A673 (cell line): ENCODE measurements around the gene SUSD6. TPM values are rescaled to one million over a fixed set of nuclear protein-coding genes. Genes with fewer than 3 reads are reported as not detected.

ENCODE experiments used
- BruUV-seq: library from RNA; stranded (reverse); fragments of 400-500 nt; replicated peaks from 2 replicates; lab custom pipeline; 2021; lab: Mats Ljungman, UMichigan
- CTCF ChIA-PET: fragments of 300-600 bp; sonication (Branson Sonifier 250); formaldehyde crosslinking; loops from one replicate; lab custom pipeline; 2022; ENCODE audit warnings: antibody characterized with exemption; lab: Charles Lee
- POLR2A ChIA-PET: fragments of 300-600 bp; sonication (Branson Sonifier 250); formaldehyde crosslinking; loops from one replicate; lab custom pipeline; 2022; ENCODE audit warnings: antibody characterized with exemption; ENCODE audit not compliant: low non-redundant PET; lab: Charles Lee
- DNase-seq: peaks from one replicate; pipeline ENCODE4 v3.0.0-alpha.2; 2015; ENCODE audit warnings: low spot score
- H3K27ac ChIP-seq: fragments of 200-600 bp; sonication (generic); 2 replicates; pipeline ENCODE4 v1.5.1; 2016; ENCODE audit warnings: mixed run types, low read depth, mild to moderate bottlenecking, mixed read lengths, antibody characterized with exemption, low read length; ENCODE audit not compliant: poor library complexity, severe bottlenecking
- H3K27me3 ChIP-seq: fragments of 200-600 bp; sonication (generic); replicated peaks from 2 replicates; pipeline ENCODE4 v1.6.1; 2017; ENCODE audit warnings: mixed run types, low read depth, mild to moderate bottlenecking, mixed read lengths, antibody characterized with exemption, low read length; ENCODE audit not compliant: insufficient read depth, poor library complexity
- H3K36me3 ChIP-seq: fragments of 200-600 bp; sonication (generic); 2 replicates; pipeline ENCODE4 v1.6.1; 2016; ENCODE audit warnings: mixed run types, mild to moderate bottlenecking, mixed read lengths, antibody characterized with exemption, low read length; ENCODE audit not compliant: insufficient read depth, poor library complexity, severe bottlenecking
- H3K4me1 ChIP-seq: fragments of 200-600 bp; sonication (generic); 2 replicates; pipeline ENCODE4 v1.6.1; 2017; ENCODE audit warnings: mixed run types, mild to moderate bottlenecking, mixed read lengths, antibody characterized with exemption, low read length; ENCODE audit not compliant: insufficient read depth, poor library complexity, severe bottlenecking
- H3K4me3 ChIP-seq: fragments of 200-600 bp; sonication (generic); 2 replicates; pipeline ENCODE4 v1.5.1; 2016; ENCODE audit warnings: low read depth, mixed run types, mild to moderate bottlenecking, mixed read lengths, low read length; ENCODE audit not compliant: poor library complexity, severe bottlenecking
- H3K9me3 ChIP-seq: fragments of 200-600 bp; sonication (generic); 2 replicates; pipeline ENCODE4 v1.6.1; 2016; ENCODE audit warnings: mixed run types, low read depth, mild to moderate bottlenecking, mixed read lengths, antibody characterized with exemption, low read length; ENCODE audit not compliant: poor library complexity, severe bottlenecking
- CTCF ChIP-seq: fragments of 300-800, 200-600 bp; sonication (generic); conservative IDR thresholded peaks from 2 replicates; pipeline ENCODE4 v1.5.1; 2017; ENCODE audit warnings: low read depth, mild to moderate bottlenecking, antibody characterized with exemption, low read length, moderate library complexity, mixed read lengths
- EZH2 ChIP-seq: fragments of 200-600 bp; sonication (generic); IDR thresholded peaks from 2 replicates; pipeline ENCODE4 v1.6.1; 2017; ENCODE audit warnings: borderline replicate concordance, low read depth, mild to moderate bottlenecking, mixed read lengths, antibody characterized with exemption, low read length; ENCODE audit not compliant: poor library complexity, severe bottlenecking
- intact Hi-C: fragments of 100-400 bp; cut with micrococcal nuclease; formaldehyde crosslinking; loops from one replicate; pipeline ENCODE4 v1.10.0; 2022; ENCODE audit not compliant: unreplicated experiment
- total RNA-seq: library from RNA; stranded (reverse); gene quantifications from 2 replicates; pipeline ENCODE4 v1.2.3, GENCODE V29; 2021

The SUSD6 gene
- total RNA-seq, 1 experiment from 2014 or later = 9.2 TPM

GRCh38 chr14:69687606-69688298 is 76.4 kb downstream of the SUSD6 start:
- H3K27me3 ChIP-seq = no peaks in the 10 kb centered on the region
- TF ChIP-seq EZH2 (no peak), CTCF (no peak)
- H3K27ac ChIP-seq = no peak overlapping the region
- ChIA-PET CTCF (no interaction called here), POLR2A (no interaction called here)
- no peak for DNase-seq
- no peak overlapping the region for H3K4me3 ChIP-seq
- no TSS peak for BruUV-seq
- no peaks in the 10 kb centered on the region for H3K9me3 ChIP-seq
- H3K4me1 ChIP-seq = no peaks in the 10 kb centered on the region
- H3K36me3 ChIP-seq = no peaks in the 10 kb centered on the region
- intact Hi-C loops = no loop called here

- H3K4me3 ChIP-seq = no peak overlapping the region
- H3K27me3 ChIP-seq = no peaks in the 10 kb centered on the region
- BruUV-seq = no TSS peak
- no peaks in the 10 kb centered on the region for H3K4me1 ChIP-seq
- DNase-seq = no peak
- POLR2A ChIA-PET = no interaction called here
- intact Hi-C loops = no loop called here
- CTCF ChIA-PET = no interaction called here
- H3K9me3 ChIP-seq = no peaks in the 10 kb centered on the region
- H3K27ac ChIP-seq = no peak overlapping the region
- no peaks in the 10 kb centered on the region for H3K36me3 ChIP-seq
- TF ChIP-seq CTCF = no peak
- no peak for TF ChIP-seq EZH2
These were observed 76.9 kb downstream of the SUSD6 start for GRCh38 chr14:69688299-69688649.

- no peak overlapping the region for H3K4me3 ChIP-seq
- DNase-seq = no peak
- POLR2A ChIA-PET = no interaction called here
- peaks cover 8% of the 10 kb centered on the region for H3K4me1 ChIP-seq
- no TSS peak for BruUV-seq
- CTCF ChIA-PET = no interaction called here
- no peaks in the 10 kb centered on the region for H3K9me3 ChIP-seq
- no peaks in the 10 kb centered on the region for H3K36me3 ChIP-seq
- no peaks in the 10 kb centered on the region for H3K27me3 ChIP-seq
- intact Hi-C loops = no loop called here
- no peak overlapping the region for H3K27ac ChIP-seq
- TF ChIP-seq CTCF (no peak), EZH2 (no peak)
These were observed 78.6 kb downstream of the SUSD6 start for GRCh38 chr14:69690042-69690441.
